22Rv1 (cell line): Measurements from ENCODE around the gene PRICKLE4.

Experiments
- CTCF ChIP-seq: fragments of 450-650 bp; IDR thresholded peaks from 2 replicates; pipeline ENCODE4 v1.5.1; 2017; ENCODE audit warnings: mild to moderate bottlenecking
- ZFX ChIP-seq: fragments of 450-650 bp; IDR thresholded peaks from 2 replicates; pipeline ENCODE4 v1.6.1; 2017; ENCODE audit warnings: antibody characterized with exemption, borderline replicate concordance

DNA sequence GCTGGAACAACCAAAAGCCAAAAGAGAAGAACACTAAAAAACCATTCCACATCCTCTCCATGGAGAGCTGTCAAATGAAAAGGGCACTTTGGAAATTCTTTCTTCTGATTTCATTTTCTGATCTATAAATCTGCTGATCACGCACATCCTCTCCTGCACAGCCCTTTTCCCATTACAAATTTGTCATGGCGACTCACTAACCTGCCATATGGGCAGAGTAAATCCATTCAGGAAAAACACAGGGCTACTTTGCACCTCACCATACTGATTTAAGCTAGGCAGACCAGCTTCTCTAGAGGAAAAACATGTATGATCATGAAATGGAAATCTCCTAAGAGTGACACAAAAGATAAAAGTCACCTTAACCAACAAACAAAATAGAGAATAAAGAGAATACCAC, 32.9 kb downstream of the PRICKLE4 start:
- TF ChIP-seq CTCF (no peak), ZFX (no peak)
